Common myeloid progenitor, CD34-positive (primary cell): ENCODE data around the gene RHOBTB1.

Experiments used
- CTCF ChIA-PET: fragments of 350-600 bp; sonication (Branson Sonifier 250); formaldehyde crosslinking; loops from one replicate; lab custom pipeline; 2021; ENCODE audit warnings: antibody characterized with exemption; lab: Charles Lee
- POLR2A ChIA-PET: fragments of 350-600 bp; sonication (Branson Sonifier 250); formaldehyde crosslinking; loops from one replicate; lab custom pipeline; 2021; ENCODE audit warnings: antibody characterized with exemption; lab: Charles Lee
- DNase-seq, 3 donors: peaks; one replicate each; pipeline versions ENCODE4 v3.0.0 to v3.0.0-alpha.2; 2013
- H3K27ac ChIP-seq, 2 experiments: 1 replicate in 1 of 2; 2 replicates in 1 of 2; pipeline ENCODE4 v1.7.0; 2013; ENCODE audit warnings: inconsistent platforms in 2 of 2, low read length in 2 of 2, mild to moderate bottlenecking in 2 of 2, low read depth in 1 of 2, moderate library complexity in 1 of 2; ENCODE audit not compliant: severe bottlenecking in 2 of 2, insufficient read depth in 1 of 2, poor library complexity in 1 of 2
- H3K27me3 ChIP-seq, 5 experiments: replicated peaks in 2 of 5; 1 replicate in 3 of 5; 2 replicates in 2 of 5; pipeline versions ENCODE4 v1.6.1 to v1.7.0; 2013; ENCODE audit warnings: low read length in 4 of 5, mild to moderate bottlenecking in 2 of 5, moderate library complexity in 2 of 5, inconsistent platforms in 1 of 5; ENCODE audit not compliant: insufficient read depth in 5 of 5, control insufficient read depth in 4 of 5
- H3K36me3 ChIP-seq, 4 experiments: 1 replicate in 2 of 4; 2 replicates in 2 of 4; pipeline versions ENCODE4 v1.6.1 to v1.7.0; 2013; ENCODE audit warnings: low read length in 3 of 4, control low read depth in 1 of 4, mild to moderate bottlenecking in 1 of 4; ENCODE audit not compliant: control insufficient read depth in 4 of 4, insufficient read depth in 4 of 4
- H3K4me1 ChIP-seq, 4 experiments: 1 replicate in 3 of 4; 2 replicates in 1 of 4; pipeline versions ENCODE4 v1.6.1 to v1.7.1; 2013; ENCODE audit warnings: low read length in 3 of 4, mild to moderate bottlenecking in 3 of 4, control low read depth in 1 of 4, inconsistent platforms in 1 of 4, moderate library complexity in 1 of 4; ENCODE audit not compliant: control insufficient read depth in 4 of 4, insufficient read depth in 4 of 4; ENCODE audit errors: control extremely low read depth in 1 of 4
- H3K4me3 ChIP-seq, 7 experiments: 1 replicate in 4 of 7; 2 replicates in 3 of 7; pipeline versions ENCODE4 v1.5.1 to v1.7.0; 2013; ENCODE audit warnings: mild to moderate bottlenecking in 7 of 7, low read length in 6 of 7, moderate library complexity in 6 of 7, inconsistent platforms in 2 of 7, low read depth in 2 of 7, control low read depth in 1 of 7; ENCODE audit not compliant: insufficient read depth in 4 of 7, control insufficient read depth in 1 of 7; ENCODE audit errors: extremely low read depth in 1 of 7
- H3K9me3 ChIP-seq, 5 experiments: 1 replicate in 4 of 5; 2 replicates in 1 of 5; pipeline versions ENCODE4 v1.6.1 to v1.7.1; 2013; ENCODE audit warnings: low read length in 4 of 5, mild to moderate bottlenecking in 2 of 5, inconsistent platforms in 1 of 5, low read depth in 1 of 5, moderate library complexity in 1 of 5; ENCODE audit not compliant: control insufficient read depth in 4 of 5, insufficient read depth in 2 of 5; ENCODE audit errors: control extremely low read depth in 1 of 5
- WGBS: methylation state at CpG from one replicate; pipeline ENCODE4 v1.1.5; 2013; ENCODE audit not compliant: insufficient coverage; 5-methylcytosine and 5-hydroxymethylcytosine counted together

The RHOBTB1 gene

GRCh38 chr10:60821656-60822055 is 122.3 kb downstream of the RHOBTB1 start:
- ChIA-PET POLR2A (no interaction called here), CTCF (interaction anchor here (0.8 kb wide), 2 partner anchors 16 to 139 kb away, joined by 3 read pairs; no protein-coding TSS in a partner anchor)
- H3K36me3 ChIP-seq, result no peaks in the 10 kb centered on the region
- H3K4me1 ChIP-seq, result peaks cover 0 to 11% (median 8%) of the 10 kb centered on the region in 4 experiments
- no peak overlapping the region for H3K27ac ChIP-seq
- no peaks in the 10 kb centered on the region for H3K9me3 ChIP-seq
- H3K4me3 ChIP-seq, result no peak overlapping the region
- H3K27me3 ChIP-seq, result no peaks in the 10 kb centered on the region
- 100% methylated on average over 1 of the region's 2 CpGs for WGBS
- DNase-seq, result no peak

- Histone ChIP-seq H3K4me3 (no peak overlapping the region), H3K4me1 (peaks cover 0 to 11% (median 8%) of the 10 kb centered on the region in 4 experiments), H3K9me3 (no peaks in the 10 kb centered on the region), H3K27me3 (no peaks in the 10 kb centered on the region), H3K27ac (no peak overlapping the region), H3K36me3 (no peaks in the 10 kb centered on the region)
- DNase-seq, result peak; percentile 34 to 60 (median 57)
- 47% methylated on average over 5 of the region's 6 CpGs for WGBS
- CTCF ChIA-PET, result interaction anchor here (0.6 to 3.5 kb wide), 7 partner anchors 11 to 399 kb away, joined by 3 to 10 read pairs (median 4); no protein-coding TSS in a partner anchor
- POLR2A ChIA-PET, result no interaction called here
Measured at GRCh38 chr10:60820093-60820754, 123.8 kb downstream of the RHOBTB1 start.
